ENCODE measurements around the gene UPF2.

Gene UPF2

DNA sequence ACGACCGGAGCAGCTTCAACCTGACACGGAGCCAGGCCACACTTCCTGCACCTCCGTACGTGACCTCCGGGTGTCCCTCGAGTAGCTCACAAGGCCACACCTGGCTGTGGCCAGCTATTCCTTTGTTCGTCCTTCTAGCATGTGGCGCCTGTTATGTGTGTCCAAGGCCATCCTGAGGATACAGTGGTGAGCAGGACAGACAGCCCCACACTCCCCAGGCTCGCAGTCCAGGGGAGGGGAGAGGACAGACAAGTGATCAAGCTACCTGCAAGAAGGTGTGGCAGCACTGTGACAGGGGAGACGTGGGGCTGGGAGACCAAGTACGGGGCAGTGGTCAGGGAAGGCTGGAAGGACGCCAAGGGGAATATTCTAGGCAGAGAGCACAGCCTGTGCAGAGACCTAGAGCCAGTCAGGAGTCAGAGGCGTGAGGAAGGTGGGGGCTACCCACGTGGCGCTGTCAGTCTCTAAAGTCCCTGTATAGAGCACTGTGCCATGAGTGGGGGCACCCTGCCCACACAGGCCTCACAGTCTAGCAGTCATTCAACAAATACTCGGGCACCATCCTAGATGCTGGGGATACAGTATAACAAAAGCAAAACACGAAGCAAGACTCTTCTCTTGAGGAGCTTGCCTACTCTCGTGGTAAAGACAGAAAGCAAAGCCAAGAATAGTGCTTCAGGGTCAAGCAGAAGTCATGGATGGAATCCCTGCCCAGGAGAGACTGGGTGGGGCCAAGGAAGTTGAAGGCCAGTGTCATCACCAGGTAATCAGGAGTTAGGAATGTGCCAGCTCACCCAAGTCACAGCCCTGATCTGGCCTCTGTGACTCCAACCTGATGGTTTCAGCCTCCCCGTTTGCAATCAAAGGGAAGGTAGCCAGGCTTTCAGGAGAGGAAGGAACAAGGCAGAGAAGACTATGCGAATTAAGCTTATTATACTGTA, 160.9 kb downstream of the UPF2 start:
- DNase-seq, result no peak

GRCh38 chr10:11881030-11881476, 161.6 kb downstream of the UPF2 start:
- DNase-seq, result no peak

GRCh38 chr10:11880151-11881029, 162.2 kb downstream of the UPF2 start:
- DNase-seq, result no peak

DNA sequence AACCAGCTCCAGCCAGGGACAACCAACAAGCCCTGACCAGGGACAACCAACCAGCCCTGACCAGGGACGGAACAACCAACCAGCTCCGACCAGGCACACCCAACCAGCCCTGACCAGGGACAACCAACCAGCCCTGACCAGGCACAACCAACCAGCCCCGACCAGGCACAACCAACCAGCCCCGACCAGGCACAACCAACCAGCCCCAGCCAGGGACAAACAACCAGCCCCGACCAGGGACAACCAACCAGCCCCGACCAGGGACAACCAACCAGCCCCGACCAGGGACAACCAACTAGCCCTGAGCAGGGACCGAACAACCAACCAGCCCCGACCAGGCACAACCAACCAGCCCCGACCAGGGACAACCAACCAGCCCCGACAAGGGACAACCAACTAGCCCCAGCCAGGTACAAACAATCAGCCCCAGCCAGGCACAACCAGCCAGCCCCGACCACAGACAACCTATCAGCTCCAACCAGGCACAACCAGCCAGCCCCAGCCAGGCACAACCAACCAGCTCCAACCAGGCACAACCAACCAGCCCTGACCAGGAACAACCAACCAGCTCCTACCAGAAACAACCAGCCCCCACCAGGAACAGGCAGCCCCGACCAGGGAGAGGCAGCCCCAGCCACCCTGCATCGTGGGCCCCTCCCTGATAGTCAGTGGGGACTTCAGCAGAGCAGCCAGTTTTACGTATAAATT, 163.1 kb downstream of the UPF2 start:
- no peak for DNase-seq

DNA sequence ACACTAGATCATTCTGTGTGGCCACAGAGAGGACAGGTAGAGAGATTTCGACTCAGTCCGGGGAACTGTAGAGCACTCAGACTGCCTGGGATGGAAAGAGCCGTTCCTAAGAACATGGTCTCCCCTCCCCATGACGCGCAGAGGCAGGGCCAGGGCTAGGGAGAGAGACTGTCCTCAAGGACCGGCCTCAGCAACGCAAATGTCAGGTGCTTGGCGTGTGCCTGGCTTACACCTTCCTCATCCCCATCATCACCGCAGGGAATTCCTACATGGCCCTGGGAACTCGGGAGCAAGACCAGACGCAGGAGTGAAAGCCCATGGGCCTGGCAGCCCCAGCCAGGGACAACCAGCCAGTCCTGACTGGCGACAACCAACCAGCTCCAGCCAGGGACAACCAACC, 163.8 kb downstream of the UPF2 start:
- no peak for DNase-seq

- DNase-seq, result no peak
These were observed 165.1 kb downstream of the UPF2 start for GRCh38 chr10:11877591-11877905.

DNA sequence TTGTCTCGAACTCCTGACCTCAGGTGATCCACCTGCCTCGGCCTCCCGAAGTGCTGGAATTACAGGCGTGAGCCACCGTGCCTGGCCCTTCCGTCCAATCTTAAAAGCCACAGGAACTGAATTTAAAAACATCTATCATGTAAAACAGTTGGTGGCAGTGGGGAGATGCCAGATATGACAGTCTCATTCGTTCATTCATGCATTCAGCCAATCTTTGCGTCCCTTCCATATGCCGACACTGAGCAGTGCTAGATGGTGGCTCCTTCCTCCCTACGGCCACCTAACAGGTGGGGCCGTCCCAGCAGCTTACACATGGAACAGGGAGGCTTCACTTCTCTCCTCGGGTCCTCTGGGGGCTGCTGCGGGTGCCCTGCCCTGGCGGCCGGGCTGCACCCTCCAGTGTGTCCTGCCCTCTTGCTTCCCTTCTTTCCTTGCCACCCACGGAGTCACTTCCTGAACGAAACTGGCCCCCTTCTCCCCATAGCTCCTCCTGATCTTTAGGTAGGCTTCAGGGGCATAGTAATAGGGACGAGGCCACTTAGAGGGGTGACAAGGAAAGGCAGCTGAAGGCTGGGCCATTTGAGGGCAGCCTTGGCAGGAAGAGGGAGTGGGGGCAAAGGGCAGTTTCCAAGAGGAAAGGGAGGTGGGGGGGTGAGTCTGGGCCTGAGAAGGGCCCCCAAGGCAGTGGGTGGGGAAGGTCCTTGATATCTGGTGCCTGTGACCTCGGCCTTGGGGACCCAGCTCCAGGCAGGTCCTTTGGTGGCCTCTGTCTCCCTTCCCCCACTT, 165.6 kb downstream of the UPF2 start:
- DNase-seq, result no peak

- DNase-seq, result peak; percentile 23
These were observed 166.3 kb downstream of the UPF2 start for GRCh38 chr10:11876324-11876723.

- DNase-seq, result no peak
These were observed 166.9 kb downstream of the UPF2 start for GRCh38 chr10:11875494-11876281.

DNA sequence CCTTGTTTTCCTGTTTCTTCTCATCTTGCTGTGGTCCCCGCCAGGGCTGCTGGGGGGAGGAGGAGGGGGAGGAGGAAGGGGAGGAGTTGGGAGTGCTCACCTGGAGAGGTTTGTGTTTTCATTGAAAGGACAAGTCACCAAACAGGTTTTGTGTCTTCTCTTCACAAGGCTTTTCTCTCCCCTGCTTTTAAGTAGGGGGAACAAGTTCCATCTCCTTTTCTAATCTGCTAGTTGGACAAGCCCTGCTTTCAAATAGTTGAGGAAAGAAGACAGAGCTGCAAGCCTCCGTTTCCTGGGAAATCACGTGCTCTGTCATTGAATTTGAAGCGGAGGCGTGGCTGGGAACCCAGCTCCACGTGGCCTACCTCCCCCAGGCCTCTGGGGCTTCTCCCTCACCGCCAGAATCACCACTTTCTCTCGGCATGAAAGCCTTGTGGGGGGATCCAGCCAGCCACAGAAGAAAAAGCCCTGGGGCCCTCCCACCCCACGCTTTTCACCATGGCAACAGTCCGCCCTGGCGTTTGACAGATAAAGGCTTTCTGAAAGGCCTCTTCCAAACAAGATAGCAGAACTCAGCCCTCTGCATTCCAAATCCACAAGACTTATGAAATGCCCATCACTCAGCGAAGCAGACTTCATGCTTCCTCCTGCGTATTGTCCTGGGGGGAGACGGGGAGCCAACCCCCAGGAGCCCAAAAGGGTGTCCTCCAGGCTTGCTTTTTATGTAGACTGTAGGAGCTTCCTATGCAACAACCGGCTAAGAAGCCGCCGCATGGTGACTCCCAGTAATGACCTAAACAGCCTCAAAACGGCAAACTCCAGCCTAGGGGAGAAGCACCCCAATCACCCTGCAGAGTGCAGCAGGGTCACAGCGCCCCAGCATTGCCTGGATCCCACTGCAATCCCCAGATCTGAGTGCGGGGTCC, 167.8 kb downstream of the UPF2 start:
- peak; percentile 15 for DNase-seq

DNA sequence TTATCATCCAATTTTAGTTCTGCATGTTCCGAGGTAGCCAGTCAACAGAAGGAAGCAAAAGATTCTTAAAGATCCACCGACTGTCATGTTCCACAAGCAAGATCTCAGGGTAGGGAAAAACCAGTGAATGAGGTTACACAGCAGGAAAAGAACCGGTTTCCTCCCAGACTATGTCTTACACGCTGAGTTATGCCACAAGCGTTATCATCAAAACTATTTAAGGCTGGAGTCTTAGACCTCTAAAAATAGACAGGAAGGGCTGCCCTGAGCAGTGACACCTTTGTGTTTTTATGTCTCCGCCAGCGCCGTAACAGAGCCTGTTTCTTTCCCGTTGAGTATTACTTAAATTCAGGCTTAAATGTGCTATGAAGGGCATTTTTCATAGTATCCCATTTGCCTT, 171.1 kb downstream of the UPF2 start:
- no peak for DNase-seq

- DNase-seq, result no peak
These were observed 171.7 kb downstream of the UPF2 start for GRCh38 chr10:11870900-11871400.

DNA sequence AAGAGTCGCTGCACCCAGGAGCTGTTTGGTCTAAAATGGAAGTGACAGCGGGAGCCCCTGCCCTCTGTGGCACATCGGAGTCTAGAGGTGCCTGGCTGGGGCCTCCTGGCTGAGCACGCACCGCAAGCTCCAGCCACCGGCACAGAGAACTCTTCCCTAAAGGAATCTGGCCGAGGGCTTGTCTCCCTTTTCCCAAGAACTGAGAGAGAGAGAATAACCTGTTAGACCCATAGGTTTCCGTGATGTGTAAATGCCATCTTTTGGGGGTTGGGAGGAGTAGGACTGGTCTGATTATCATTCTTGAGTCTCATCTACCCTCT, 172.2 kb downstream of the UPF2 start:
- DNase-seq, result no peak
